ENCODE data around the gene FGD4.
"Not testable (repeated sequence)": the region's sequence is repeated elsewhere in the genome, so short reads cannot be mapped to it uniquely, and the experiment has no call there.

The FGD4 gene

DNA sequence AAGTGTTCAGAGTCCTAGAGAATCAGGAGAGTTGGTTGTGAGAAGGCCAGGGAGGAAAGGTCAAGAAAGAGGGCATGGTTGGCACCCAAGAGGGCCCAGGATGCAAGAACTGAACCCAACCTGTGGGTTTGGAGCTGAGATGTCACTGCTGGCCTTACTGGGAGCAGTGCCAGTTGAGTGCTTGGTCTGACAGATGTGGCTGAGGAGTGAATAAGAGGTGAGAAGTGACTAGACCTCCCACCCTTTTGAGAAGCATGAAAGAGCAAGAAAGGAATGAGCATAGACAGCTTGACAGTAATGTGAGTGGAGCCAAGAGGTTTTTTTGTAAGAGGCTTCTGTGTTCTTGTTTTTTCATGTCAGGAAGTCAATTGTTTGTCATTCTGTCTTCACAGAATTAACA lies 95.3 kb downstream of the FGD4 start:
- DNase-seq (ENCODE audit: low spot score) = no peak

DNA sequence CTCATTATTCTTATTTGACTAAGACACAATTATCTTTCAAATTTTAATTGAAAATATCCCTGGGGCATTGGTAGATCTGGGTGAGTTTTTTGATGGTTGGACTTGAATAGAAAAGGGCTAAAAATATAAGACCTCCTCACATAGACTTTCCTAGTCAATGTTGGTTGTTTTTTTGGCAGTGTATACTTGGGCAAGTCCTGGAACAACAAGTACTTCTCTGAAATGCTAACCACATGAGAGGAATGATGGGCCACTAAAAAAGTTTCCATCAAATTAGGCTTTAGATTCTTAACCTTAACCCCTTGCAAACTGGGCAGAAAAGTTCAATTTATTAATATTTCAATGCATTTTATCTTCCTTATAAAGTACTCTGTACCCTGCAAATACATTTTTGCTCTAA lies 97.6 kb downstream of the FGD4 start:
- no peak for DNase-seq (ENCODE audit: low spot score)

DNA sequence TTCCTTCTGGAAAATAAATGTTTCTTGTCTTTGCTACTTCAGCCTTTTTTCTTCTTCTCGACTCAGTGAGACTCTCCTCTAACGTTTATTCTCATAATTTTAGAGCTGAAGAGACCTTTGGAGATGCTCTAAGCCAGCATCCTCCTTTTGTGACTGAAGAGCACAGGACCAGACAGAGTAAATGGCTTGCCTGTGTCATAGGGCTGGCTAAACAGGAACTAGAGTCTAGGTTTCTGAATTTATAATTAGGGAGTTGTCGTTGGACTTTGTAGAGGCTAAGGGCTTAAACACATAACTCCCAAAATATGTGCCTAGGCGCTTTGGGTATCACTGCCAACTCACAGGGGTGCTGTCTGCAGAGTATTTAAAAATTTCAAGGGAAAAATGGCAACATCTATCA lies 98.5 kb downstream of the FGD4 start:
- DNase-seq (ENCODE audit: low spot score) = no peak

DNA sequence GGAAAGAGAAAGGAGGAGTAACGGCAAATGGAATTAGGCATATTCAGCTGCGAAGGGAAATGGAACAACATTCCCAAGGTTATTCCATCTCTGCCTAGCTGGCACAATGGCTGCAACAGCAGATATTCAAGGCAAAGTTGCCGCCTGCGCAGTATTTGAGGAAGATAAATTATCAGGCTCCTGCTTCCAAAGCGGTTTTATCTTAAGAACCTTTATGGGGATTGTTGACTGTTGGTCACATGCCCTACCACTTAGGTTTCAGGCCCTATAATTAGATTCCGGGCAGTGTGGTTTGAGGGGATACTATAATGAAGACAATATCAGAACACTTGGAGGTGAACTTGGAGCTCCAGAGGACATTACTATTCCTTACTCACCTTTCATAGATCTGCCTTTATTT lies 99.7 kb downstream of the FGD4 start:
- DNase-seq (ENCODE audit: low spot score) = no peak

DNA sequence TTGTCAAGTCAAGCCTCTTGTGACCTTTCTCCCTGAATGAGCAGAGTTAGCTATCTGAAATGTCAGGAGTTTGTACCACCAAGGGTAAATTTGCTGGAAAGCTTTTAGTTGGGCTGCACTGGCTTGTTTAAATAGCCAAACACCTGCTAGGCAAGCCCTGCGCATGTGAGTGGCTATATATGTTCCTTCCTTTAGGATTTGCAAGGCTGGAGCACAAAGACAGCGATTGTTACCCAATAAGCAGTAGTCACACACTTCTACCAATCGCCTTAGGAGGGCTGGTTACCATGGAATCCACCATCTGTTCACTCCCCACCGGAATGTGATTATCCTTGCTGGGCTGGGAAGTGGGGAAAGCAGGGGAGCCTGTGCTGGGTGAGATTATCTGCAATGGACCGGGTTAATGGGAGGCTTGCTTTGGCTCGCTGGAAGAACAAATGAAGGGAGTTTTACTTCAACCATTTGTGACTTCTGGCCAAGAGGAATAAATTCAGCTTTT lies 102.5 kb downstream of the FGD4 start:
- DNase-seq (ENCODE audit: low spot score) = no peak

DNA sequence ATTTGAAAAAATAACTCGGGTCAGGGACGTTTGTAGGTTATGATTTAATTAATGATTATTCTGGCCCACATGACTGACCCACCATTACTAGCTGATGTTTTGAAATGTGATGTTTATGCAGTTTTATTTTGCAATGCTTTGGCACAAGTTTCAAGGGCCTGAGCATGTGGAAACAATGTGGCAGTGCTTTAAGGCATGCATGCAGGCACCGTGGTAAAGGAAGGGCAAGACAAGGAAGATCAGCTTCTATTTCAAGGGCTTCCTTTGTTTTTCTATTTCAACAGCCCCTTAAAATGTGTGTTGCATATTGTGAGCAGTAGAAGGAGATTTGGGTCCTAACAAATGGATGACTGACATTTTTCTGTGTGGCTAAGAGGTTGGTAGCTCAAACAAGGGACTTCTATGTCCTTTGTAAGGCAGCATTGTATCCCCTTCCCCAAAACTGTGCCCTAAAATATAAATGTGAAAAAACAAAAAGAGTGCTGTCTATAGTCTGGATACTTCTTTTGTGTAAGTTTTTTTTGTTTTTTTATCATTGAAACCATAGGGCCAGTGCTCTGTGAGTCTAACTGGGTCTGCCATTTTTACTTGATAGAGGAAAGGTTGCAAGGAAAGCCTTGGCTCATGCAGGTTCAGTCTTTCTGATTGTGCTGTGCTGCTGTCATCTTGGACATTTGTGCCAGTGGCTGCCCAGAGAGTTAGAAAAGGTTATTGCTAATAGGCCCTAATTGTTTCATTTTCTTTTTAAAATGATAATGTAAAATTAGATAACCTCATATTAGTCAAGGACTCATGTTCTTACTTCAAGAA lies 103.5 kb downstream of the FGD4 start:
- no peak for DNase-seq (ENCODE audit: low spot score)

DNA sequence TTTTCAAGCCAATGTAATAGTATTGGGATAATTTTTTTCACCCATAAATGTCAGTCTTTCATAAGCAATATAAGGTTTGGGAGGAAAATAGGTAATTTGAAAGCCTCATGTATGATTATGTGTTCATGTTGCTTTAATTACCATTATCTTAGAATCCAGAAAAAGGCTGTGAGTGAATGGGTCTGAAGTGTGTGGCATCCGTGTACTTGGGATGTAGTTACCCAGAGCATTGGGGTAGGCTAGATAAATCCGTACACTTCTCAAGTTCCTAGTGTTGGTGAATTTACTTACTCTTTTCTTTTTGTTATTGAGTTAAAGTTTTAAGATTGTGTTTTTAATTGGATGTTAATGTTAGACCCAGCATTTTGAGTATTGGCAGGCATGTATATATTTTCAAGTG lies 104.4 kb downstream of the FGD4 start:
- no peak for DNase-seq (ENCODE audit: low spot score)

DNA sequence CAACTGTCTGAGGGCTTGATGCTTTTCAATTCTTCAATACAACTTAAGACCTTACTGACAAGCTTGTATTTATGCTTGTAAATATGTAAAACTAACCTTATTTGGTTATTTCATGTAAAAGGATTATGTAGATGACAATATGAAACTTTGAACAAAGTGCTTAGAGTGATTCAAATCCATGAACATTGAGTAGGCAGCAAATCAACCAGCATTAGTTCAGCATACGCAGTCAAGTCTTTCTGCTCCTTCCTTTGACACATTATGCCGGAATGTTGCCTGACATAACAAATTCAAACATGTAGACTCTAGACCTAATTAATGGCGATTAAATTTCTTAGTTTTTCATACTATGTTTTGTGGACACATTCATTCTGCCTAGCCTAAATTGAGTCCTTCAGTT lies 105.2 kb downstream of the FGD4 start:
- DNase-seq (ENCODE audit: low spot score) = no peak

DNA sequence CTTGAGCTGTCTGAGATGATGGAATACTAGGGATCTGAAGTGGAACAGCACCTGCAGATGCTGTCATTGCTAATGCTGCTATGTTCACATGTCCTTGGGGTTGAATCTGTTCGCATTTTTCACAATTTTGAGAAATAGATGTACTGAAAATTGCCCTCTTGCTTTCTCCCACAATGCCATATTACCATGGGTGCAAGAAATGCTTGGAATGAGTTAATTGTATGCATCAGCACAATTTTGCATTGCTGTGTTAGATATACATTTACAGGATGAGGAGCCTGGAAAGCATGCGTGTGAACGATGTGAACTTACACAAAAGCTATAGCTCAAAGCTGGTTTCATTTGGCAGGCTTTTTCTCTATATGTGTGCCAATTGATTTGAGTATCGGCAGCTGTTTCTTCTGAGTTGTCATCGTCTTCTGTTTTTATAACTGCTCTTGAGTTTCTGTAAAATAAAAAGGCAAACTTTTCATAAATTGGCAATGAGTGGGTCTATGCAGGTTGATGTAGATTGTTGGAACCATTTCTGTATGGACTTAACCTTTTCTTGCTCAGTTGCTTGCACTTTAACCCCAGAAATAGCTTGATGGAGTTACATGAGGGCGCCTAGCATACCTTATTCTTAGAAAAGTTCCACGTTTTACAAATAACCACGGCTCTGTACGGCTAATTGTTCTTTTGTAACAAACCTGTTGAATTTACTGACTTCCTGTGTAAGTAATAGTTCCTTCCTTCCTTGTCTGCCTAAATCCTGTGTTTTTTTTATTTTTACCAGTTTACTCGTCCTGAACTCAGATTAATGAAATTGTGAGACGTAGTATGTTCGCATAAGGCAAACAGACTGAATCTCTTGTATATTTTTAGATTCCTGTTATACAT lies 105.9 kb downstream of the FGD4 start:
- DNase-seq (ENCODE audit: low spot score) = no peak

DNA sequence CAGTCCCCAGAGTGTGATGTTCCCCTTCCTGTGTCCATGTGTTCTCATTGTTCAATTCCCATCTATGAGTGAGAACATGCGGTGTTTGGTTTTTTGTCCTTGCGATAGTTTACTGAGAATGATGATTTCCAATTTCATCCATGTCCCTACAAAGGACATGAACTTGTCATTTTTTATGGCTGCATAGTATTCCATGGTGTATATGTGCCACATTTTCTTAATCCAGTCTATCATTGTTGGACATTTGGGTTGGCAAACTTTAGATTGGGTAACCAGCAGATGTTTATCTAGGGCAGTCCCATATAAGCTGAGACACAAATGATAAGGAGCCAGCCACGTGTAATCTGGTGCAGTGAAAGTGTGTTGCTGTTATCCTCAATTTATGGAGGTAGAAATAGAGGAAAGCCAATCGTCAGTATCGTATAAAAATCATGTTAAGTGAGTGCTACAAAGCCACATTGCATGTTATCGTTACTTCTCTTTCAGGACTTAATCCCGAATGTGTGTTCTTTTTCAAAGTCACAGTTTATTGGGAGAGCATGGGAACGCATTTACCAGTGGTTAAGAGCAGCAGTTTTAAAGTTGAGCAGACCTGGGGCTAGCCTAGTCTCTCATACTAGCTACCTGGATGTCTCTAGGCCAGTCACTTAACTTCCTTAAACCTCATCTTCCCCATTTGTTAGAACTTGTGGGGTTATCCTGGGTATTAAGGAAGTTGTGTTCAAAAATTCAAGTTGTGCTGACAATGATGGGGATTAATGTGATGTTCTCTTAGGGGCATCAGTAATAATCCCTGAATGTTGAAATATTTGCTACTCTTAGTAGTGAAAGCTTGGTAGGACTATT lies 108.0 kb downstream of the FGD4 start:
- not testable (repeated sequence) for DNase-seq (ENCODE audit: low spot score)

DNA sequence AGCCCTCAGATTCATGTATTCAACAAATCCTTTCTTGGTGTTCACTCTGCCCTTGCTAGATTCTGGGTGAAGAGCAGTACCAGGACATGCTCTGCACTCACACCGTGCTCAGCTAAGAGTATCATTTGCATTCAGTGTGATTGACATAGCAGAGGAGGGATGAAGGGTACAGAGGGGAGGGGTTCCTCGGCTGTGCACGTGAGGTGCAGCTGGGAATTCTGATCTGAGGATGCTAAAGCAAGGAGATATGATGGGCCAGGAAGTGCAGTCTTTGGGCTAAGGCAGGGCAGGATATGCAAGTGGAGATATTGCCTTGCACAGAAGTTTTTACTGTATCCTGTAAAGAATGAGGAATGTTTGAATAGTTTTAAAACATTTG lies 108.6 kb downstream of the FGD4 start:
- DNase-seq (ENCODE audit: low spot score) = no peak

DNA sequence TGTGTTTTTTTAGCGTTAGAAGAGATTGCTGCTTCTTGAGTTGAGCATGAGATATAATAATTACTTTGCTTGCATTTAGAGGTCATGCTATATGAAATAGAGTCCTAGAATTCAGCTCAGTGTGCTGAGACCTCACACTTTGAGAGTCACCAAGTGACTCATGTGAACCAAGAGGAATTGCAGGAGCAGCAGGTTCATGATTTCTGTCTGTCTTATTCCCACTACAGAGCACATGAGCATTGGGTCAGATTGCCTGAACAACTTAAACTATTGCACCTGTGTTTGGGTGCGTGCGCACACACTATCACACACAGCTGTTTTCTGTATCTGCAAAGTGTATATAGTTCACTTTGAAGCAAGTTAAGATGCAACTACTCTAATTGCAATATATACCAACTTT lies 109.3 kb downstream of the FGD4 start:
- DNase-seq (ENCODE audit: low spot score) = no peak

DNA sequence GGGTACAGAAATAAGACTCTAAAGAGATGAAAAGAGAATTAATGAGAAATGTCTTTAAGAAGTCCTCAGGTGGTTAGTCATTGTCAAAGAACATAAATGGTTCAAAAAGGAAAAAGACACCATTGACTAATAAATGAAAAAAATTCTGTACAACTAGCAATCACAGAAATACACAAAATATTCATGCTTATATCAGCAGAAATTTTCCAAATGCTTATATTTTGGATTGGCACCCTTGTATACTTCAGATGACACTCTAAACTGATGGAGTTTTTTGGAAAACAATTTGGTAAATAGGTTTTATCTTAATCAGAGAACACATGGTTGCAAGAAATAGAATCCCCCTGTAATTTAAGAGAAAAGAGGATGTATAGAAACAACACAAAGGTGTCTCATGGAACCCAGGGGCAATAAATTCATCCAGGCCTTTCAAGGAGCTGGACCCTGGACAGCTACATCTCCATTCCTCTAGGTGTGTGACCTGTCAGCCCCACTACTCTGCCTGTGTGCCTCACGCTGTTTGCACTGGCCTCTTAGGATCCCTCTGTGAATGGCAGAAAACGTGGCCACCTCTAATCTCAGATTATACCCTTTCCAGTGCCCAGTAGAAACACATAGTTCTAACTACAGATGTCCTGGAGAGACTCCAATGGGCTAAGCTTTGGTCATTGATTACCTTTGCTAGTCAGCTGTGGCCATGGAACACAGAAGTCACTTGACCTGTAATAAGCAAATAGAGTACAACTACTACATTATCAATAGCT lies 110.2 kb downstream of the FGD4 start:
- DNase-seq (ENCODE audit: low spot score) = no peak

DNA sequence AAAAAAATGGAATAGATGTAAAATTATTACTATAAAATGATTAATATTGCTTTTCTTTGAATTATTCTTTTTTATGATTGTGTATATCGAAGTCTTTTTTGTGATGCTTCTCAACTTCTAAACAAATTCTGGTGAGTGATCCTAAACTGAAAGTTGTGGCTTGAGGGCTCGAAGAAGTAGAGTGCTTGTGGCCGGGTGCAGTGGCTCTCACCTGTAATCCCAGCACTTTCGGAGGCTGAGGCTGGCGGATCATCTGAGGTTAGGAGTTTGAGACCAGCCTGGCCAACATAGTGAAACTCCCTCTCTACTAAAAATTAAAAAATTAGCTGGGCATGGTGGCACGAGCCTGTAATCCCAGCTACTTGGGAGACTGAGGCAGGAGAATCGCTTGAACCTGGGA lies 112.6 kb downstream of the FGD4 start:
- DNase-seq (ENCODE audit: low spot score) = not testable (repeated sequence)

DNA sequence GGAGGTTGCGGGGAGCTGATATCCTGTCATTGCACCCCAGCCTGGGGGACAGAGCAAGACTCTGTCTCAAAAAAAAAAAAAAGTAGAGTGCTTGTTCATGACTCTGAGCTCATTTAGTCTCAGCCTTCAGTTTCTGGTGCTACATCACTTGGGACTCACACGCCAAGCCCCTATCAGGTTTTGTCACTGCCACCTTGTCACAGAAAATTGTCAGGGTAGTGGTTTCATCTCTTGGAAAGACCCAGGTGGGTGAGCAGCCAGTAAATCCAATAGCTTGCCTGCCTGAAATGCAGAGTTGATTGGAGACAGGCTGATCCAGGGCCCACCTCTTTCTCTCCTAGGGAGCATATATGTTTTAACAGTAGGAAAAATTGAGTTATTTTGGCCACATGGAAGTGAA lies 113.0 kb downstream of the FGD4 start:
- no peak for DNase-seq (ENCODE audit: low spot score)

DNA sequence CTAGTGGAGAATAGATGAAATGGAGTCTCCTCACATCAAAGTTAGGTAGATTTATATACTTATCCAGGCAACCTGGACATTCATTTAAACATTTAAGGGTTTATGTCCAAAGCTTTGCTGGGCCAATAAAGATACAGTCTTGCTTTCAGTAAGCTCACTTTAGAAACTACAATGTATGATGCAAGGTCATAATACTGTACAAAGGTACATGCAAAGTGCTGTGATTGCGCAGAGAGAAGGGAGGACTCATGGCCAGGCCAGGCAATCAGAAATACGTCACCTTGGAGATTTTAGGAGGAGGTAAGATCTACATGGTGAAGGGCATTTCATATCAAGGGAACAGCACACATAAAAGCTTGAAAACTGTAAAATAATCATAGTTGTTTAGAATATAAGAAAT lies 113.6 kb downstream of the FGD4 start:
- DNase-seq (ENCODE audit: low spot score) = no peak

DNA sequence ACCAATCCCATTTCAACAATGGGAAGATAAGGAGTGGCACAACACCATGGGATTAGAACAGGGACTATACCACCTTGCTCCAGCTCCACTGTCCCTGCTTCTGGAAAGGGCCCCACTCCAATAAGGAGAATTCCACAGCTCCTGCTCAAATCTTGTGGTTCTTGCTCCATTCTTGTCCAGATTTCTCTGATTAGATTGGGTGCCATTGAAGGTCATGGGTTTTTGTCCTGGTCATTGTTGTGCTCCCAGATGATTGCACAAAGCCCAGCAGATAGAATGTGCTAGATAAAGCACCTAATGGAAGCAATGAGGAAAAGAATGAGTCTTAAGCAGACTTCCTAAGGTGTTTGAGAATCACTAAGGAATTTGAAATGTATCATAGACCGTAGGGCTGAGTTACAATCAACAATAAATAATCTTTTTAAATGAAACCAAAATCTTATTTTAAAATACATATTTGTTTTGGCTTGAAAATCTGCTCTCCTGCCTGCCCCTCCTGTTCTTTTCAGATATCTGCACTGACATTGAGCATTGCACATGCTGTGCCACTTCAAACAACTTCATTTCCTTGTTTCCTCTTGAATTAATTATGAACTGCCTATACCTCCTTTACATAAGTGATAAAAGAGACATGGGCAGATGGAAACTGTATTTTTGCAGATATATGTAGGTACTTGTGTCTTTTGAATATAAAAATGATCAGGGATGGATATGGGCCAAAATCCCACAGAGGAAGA lies 115.9 kb downstream of the FGD4 start:
- DNase-seq (ENCODE audit: low spot score) = no peak

DNA sequence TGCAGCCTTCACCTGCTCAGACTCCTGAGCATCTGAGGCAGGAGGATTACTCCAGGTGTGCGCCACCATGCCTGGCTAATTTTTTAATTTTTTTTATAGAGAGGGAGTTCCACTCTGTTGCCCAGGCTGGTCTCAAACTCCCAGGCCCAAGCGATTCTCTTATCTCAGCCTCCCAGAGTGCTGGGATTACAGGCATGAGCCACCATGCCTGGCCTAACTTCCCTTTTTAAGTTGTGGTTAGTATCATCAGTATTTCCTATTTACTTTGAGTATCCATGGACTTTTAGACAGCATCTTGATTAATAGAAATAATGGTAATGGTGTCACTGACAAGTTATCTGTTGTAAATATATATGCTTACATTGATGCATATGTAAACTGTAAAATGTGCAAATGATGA lies 116.9 kb downstream of the FGD4 start:
- DNase-seq (ENCODE audit: low spot score) = no peak

DNA sequence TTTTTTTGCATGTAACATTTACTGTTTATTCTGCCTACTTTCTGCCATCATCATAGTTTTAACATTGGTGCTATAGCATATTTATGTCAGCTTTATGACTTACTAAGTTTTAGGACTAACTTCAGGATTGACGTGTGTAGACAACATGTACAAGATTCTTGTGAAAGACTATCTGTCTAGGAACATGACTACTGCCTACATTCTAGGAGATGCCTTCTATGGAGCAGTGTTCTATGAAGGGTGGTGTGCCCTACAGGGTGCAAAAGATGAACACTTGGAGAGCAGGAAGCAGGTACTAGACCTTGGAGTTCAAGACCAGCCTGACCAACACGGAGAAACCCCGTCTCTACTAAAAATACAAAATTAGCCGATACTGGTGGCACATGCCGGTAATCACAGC lies 118.6 kb downstream of the FGD4 start:
- DNase-seq (ENCODE audit: low spot score) = no peak

DNA sequence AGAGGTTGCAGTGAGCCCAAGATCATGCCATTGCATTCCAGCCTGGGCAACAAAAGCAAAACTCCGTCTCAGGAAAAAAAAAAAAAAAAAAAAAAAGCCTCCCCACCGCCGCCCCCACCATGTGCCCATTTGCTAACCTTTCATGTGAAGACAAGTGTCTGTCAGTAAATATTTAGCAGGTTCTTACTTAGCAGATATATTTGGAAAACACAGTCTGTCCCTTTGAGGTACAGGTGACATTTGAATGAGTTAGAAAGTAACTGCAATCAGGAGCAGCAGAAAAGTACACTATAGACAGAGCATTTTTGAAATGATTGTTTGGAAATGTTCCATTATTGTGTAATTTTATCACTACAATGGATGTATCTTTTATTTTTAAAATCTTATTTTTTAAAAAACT lies 119.7 kb downstream of the FGD4 start:
- no peak for DNase-seq (ENCODE audit: low spot score)

All from left forelimb (tissue), 1 donor.